GM19025 (cell line): Measurements from ENCODE around the gene EIF4G1.
"Not testable (repeated sequence)": the region's sequence is repeated elsewhere in the genome, so short reads cannot be mapped to it uniquely, and the experiment has no call there.

Experiments used
- ATAC-seq: cut with Tn5 transposase; IDR thresholded peaks from one replicate; pipeline ENCODE4 v1.9.1; 2021; ENCODE audit warnings: mild to moderate bottlenecking, low read depth, moderate library complexity; ENCODE audit not compliant: unreplicated experiment

Gene EIF4G1

GRCh38 chr3:184334470-184335158 lies 20.2 kb downstream of the EIF4G1 start:
- ATAC-seq = no peak

GRCh38 chr3:184335291-184335660 lies 20.9 kb downstream of the EIF4G1 start:
- no peak for ATAC-seq

- ATAC-seq = peak; percentile 81
Observed at GRCh38 chr3:184335661-184336546, 21.5 kb downstream of the EIF4G1 start.

GRCh38 chr3:184336547-184337398 lies 22.4 kb downstream of the EIF4G1 start:
- no peak for ATAC-seq

GRCh38 chr3:184337399-184337714 lies 23.0 kb downstream of the EIF4G1 start, which contains the start of gene FAM131A:
Gene FAM131A (plus strand): TSS chr3:184337600. CDS start chr3:184337631, 31 bp downstream.
- no peak for ATAC-seq

- no peak for ATAC-seq
Observed at GRCh38 chr3:184337981-184338380, 23.6 kb downstream of the EIF4G1 start.

GRCh38 chr3:184338511-184338945 lies 24.1 kb downstream of the EIF4G1 start:
- no peak for ATAC-seq

- ATAC-seq = no peak
Observed at GRCh38 chr3:184339001-184339400, 24.6 kb downstream of the EIF4G1 start.

- ATAC-seq = not testable (repeated sequence)
Observed at GRCh38 chr3:184339451-184340135, 25.2 kb downstream of the EIF4G1 start.

GRCh38 chr3:184341925-184342324 lies 27.5 kb downstream of the EIF4G1 start:
- no peak for ATAC-seq

- ATAC-seq = no peak
Observed at GRCh38 chr3:184343200-184343876, 28.9 kb downstream of the EIF4G1 start.

- no peak for ATAC-seq
Observed at GRCh38 chr3:184344579-184345316, 30.3 kb downstream of the EIF4G1 start.

GRCh38 chr3:184345317-184346144 lies 31.1 kb downstream of the EIF4G1 start:
- no peak for ATAC-seq

GRCh38 chr3:184346480-184347190 lies 32.2 kb downstream of the EIF4G1 start:
- ATAC-seq = no peak

GRCh38 chr3:184347321-184348056 lies 33.1 kb downstream of the EIF4G1 start:
- no peak for ATAC-seq

GRCh38 chr3:184348057-184348382 lies 33.6 kb downstream of the EIF4G1 start:
- ATAC-seq = no peak
